ENCODE measurements around the gene AP2A1.
"Not testable (repeated sequence)": the region's sequence is repeated elsewhere in the genome, so short reads cannot be mapped to it uniquely, and the experiment has no call there.

AP2A1 gene

GRCh38 chr19:49812997-49813861 lies 46.4 kb downstream of the AP2A1 start, which contains the start of gene FUZ:
TSS of gene FUZ (minus strand) at chr19:49813292. CDS start at chr19:49813106, 186 bp downstream.
- peak; percentile 66 for DNase-seq (ENCODE audit: low read depth)

GRCh38 chr19:49814010-49814409 lies 47.2 kb downstream of the AP2A1 start:
- no peak for DNase-seq (ENCODE audit: low read depth)

DNA sequence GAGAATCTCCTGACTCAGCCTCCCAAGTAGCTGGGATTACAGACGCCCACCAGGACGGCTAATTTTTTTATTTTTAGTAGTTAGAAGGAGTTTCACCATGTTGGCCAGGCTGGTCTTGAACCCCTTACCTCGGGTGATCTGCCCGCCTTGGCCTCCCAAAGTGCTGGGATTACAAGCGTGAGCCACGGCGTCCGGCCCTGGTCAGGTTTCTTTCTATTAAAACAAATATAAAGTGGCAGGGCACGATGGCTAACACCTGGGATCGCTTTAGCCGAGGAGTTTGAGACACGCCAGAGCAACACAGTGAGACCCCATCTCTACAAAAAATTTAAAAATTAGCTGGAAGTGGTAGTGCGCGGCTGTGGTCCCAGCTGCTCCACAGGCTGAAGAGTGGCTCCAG lies 49.8 kb downstream of the AP2A1 start:
- no peak for DNase-seq (ENCODE audit: low read depth)

- peak; percentile 77 for DNase-seq (ENCODE audit: low read depth)
These were observed 51.3 kb downstream of the AP2A1 start, which contains the start of gene MED25 for GRCh38 chr19:49817964-49818648. TSS of gene MED25 (plus strand) at chr19:49818289. CDS start at chr19:49818342, 53 bp downstream.

DNA sequence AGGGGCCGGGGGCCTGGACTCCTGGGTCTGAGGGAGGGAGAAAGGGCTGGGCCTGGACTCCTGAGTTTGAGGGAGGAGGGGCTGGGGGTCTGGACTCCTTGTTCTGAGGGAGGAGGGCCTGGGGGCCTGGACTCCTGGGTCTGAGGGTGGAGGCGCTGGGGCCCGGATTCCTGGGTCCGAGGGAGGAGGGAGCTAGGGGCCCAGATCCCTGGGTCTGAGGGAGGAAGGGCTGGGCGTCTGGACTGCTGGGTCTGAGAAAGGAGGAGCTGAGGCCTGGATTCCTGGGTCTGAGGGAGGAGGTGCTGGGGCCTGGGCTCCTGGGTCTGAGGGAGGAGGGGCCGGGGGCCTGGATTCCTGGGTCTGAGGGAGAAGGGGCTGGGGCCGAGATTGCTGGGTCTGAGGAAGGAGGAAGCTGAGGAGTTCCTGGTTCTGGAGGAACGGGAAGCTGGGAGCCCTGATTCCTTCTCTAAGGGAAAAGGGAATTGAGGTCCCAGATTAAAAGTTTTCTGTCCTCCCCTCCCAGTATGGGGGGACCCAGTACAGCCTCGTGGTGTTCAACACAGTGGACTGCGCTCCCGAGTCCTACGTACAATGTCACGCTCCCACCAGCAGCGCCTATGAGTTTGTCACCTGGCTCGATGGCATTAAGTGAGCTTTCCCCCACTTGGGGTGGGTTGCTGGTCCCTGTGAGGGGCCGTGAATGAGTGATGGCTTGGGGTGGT lies 52.0 kb downstream of the AP2A1 start:
- DNase-seq (ENCODE audit: low read depth), result no peak

GRCh38 chr19:49819452-49820115 lies 52.8 kb downstream of the AP2A1 start:
- DNase-seq (ENCODE audit: low read depth), result not testable (repeated sequence)

GRCh38 chr19:49820125-49820524 lies 53.3 kb downstream of the AP2A1 start:
- DNase-seq (ENCODE audit: low read depth), result no peak

GRCh38 chr19:49823472-49823871 lies 56.7 kb downstream of the AP2A1 start:
- DNase-seq (ENCODE audit: low read depth), result no peak

GRCh38 chr19:49824662-49825061 lies 57.9 kb downstream of the AP2A1 start:
- no peak for DNase-seq (ENCODE audit: low read depth)

- DNase-seq (ENCODE audit: low read depth), result no peak
These were observed 60.2 kb downstream of the AP2A1 start for GRCh38 chr19:49827034-49827433.

- DNase-seq (ENCODE audit: low read depth), result no peak
These were observed 62.4 kb downstream of the AP2A1 start for GRCh38 chr19:49829200-49829599.

- DNase-seq (ENCODE audit: low read depth), result no peak
These were observed 62.9 kb downstream of the AP2A1 start for GRCh38 chr19:49829721-49830120.

GRCh38 chr19:49830766-49831165 lies 64.0 kb downstream of the AP2A1 start:
- DNase-seq (ENCODE audit: low read depth), result no peak

DNA sequence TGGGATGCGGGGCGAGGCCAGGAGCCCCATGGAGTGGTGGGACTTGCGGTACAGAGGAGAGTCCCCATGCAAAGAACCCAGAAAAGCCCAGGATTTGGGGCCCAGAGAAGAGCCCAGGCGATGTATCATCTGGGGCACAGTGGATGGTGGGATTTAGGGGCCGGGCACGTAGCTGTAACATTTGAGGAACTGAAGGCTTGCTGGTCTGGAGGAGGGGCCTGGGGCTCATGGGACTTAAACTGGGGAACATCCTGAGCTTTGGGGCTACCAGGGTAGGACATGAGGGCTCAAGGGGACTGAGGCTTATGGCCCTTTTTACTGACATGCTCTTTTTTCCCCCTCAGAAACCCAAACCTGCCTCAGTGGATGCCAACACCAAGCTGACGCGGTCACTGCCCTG lies 64.8 kb downstream of the AP2A1 start:
- no peak for DNase-seq (ENCODE audit: low read depth)

DNA sequence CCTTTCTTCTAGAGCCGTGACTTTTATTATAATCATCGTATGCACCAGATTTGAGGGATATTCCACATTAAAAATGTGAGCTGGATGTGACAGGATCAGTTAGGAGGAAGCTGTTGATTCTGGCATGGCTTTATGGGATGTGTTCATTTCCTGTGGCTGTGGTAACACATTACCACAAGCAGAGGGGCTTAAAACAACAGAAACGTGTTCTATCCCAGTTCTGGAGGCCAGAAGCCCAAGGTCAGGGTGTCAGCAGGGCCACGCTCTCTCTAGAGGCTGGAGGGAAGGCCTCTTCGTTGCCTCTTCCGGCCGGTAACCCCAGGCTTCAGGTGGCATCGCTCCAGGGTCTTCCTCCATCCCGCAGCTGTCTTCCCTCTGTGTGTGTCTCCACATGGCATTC lies 65.8 kb downstream of the AP2A1 start:
- no peak for DNase-seq (ENCODE audit: low read depth)

DNA sequence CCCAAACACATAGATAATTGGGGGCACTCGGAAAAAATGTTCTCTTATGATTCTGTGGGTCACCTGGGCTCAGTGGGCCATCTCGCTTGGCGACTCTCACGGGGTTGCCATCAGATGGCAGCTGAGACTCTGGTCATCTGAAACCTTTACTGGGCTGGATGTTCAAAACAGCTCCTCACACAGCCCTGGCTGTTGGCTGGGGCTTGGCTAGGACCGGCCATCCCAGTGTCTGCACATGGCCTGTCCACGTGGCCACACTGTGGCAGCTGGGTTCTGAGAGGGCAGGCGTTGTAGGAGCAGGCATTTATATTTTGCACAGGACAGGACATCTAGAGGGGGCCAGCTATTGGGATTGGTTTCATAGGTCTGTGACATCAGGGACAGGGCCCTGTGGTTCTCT lies 66.8 kb downstream of the AP2A1 start:
- DNase-seq (ENCODE audit: low read depth), result no peak

GRCh38 chr19:49835562-49835961 lies 68.8 kb downstream of the AP2A1 start:
- no peak for DNase-seq (ENCODE audit: low read depth)

DNA sequence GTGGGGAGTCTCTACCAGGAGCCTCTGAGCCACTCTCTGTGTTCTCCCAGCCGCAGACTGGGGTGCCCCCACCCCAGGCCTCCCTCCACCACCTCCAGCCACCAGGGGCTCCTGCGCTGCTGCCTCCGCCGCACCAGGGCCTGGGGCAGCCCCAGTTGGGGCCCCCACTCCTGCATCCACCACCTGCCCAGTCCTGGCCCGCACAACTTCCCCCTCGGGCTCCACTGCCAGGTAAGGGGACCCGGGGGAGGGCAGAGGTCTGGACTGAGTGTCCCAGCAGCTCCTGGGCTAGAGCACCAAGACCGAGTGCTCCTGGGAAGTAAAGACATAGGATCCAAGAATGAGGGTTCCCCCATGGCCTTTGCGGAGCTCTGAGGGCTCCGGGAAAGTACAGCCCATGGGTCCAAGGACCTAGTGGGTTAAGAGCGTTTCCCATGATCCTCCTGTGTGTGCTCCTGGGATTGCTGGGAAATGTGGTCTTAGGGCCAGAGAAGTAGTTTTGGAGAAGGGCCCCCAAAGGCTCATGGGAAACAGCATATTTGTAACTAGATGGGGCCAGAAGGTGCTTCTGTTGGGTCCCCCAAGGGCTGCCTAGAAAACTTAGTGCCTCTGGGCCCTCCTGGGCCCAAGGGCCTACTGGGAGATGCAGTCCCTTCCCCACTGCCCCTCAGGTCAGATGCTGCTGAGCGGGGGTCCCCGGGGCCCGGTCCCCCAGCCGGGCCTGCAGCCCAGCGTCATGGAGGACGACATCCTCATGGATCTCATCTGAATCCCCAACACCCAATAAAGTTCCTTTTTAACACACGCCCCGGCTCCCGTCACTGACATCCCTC lies 69.6 kb downstream of the AP2A1 start:
- DNase-seq (ENCODE audit: low read depth), result no peak

- DNase-seq (ENCODE audit: low read depth), result no peak
These were observed 70.2 kb downstream of the AP2A1 start for GRCh38 chr19:49837009-49837310.

DNA sequence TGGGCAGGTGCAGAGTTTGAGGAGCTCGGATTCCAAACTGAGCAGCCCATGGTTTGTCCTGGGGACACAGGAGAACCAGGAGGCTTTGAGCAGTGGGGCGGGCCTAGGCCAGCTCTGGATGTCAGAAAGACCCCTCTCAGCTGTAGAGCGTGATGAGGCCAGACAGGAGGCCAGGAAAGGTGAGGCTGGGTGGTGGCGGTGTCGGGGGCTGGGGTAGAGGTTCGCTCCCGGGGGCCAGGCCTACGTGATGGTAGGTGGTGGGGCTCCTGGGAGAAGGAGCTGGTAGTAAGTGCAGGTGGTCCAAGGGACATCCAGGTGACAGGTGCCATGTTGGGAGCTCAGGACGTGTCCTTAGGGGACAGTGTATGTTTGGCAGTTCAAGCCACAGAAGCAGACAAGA lies 70.6 kb downstream of the AP2A1 start:
- no peak for DNase-seq (ENCODE audit: low read depth)

DNA sequence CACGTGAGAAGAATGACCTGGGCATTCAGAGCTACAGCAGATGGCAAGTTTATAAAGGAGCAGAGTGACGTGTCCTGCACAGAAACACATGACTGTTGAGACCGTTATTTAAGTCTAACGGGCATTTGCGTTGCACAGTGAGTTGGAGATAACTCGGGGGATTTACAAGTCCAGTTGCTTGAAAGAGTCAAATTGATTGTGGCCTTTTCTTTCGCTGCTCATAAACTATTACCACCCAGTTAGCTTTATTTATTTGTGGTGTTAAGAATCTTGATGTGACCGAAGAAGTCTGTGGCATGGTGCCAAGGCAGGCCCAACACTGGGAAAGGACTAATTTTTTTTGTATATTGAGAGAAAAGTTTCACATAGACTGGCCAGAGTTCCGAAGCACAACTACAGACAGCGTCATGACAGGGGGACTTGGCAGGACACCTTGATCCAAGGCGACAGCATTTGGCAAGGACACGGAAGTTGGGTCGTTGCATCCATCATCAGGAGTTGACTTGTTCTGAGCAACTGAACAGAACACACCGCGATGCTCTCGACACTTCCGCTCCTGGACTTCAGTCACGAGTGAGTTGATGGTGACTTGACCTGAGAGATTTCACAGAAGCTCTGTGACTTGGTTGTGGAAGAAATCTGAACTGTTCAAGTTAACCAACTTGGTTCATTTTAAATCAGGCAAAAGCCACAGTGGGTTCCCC lies 72.2 kb downstream of the AP2A1 start:
- DNase-seq (ENCODE audit: low read depth), result no peak

Data from stimulated activated CD8-positive, alpha-beta memory T cell treated with anti-CD3 and anti-CD28 coated beads, Interleukin-15, amount 100 ng/mL, for 24 hours (primary cell).